ENCODE measurements around the gene FOXN3.

GRCh38 chr14:89424241-89424640 is 7.2 kb upstream of the FOXN3 start:
- no peak for TF ChIP-seq POLR2AphosphoS5 (IDR thresholded peaks at IDR 0.05; ENCODE audit: low read depth)
- no peak for TF ChIP-seq CTCF (IDR thresholded peaks at IDR 0.05; ENCODE audit: insufficient read depth, low read length)
- TF ChIP-seq, protein P1, sequence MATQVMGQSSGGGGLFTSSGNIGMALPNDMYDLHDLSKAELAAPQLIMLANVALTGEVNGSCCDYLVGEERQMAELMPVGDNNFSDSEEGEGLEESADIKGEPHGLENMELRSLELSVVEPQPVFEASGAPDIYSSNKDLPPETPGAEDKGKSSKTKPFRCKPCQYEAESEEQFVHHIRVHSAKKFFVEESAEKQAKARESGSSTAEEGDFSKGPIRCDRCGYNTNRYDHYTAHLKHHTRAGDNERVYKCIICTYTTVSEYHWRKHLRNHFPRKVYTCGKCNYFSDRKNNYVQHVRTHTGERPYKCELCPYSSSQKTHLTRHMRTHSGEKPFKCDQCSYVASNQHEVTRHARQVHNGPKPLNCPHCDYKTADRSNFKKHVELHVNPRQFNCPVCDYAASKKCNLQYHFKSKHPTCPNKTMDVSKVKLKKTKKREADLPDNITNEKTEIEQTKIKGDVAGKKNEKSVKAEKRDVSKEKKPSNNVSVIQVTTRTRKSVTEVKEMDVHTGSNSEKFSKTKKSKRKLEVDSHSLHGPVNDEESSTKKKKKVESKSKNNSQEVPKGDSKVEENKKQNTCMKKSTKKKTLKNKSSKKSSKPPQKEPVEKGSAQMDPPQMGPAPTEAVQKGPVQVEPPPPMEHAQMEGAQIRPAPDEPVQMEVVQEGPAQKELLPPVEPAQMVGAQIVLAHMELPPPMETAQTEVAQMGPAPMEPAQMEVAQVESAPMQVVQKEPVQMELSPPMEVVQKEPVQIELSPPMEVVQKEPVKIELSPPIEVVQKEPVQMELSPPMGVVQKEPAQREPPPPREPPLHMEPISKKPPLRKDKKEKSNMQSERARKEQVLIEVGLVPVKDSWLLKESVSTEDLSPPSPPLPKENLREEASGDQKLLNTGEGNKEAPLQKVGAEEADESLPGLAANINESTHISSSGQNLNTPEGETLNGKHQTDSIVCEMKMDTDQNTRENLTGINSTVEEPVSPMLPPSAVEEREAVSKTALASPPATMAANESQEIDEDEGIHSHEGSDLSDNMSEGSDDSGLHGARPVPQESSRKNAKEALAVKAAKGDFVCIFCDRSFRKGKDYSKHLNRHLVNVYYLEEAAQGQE (IDR thresholded peaks at IDR 0.05; ENCODE audit: insufficient replicate concordance, low read depth), result no peak

All from HL-60 (cell line).